DMS79 treated with DMSO at 0.1 percent for 48 hours (cell line): ENCODE data around the gene NOL3.

Experiments
- DNase-seq: peaks from one replicate; lab custom pipeline; 2025; lab: John Stamatoyannopoulos, UW

NOL3 gene

DNA sequence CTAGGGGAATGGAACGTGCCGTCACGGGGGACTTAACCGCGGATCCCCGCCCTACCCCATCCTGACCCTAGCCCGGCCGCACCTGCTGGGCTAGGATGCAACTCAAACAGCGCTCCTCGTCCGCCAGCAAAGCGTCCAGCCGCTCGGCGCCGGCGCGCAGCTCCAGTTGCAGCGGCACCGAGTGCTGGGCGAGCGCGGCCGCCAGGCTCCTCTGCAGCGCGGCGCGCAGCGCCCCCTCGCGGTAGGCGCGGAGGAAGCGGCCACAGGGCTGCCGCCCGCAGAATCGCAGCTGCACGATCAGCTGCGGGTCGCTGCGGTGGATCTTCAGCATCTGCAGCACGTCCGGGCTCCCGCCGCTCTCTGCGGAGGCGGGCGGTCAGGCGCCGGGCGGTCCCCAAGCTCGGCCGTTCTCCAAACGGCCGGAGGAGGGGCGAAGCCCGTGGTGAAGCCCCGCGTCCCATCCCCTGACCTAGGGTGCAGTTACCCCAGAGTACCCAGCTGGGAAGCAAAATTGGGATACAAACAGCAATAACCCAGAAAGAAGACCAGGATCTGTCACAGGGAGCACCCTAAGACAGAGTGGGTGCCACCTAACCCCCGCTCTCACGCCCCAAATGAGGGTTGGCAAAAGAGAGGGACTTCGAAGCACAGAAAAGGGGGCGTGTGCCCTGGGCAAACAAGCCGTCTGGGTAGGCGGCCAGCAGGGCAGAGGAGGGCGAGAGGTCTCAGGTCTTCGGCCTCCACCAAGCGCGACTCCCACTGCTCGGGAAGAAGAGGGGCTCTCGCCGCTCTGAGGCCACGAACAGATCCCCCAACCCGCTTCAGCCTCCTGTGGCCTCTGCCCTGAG is 14.8 kb upstream of the NOL3 start:
- peak; percentile 12 for DNase-seq

DNA sequence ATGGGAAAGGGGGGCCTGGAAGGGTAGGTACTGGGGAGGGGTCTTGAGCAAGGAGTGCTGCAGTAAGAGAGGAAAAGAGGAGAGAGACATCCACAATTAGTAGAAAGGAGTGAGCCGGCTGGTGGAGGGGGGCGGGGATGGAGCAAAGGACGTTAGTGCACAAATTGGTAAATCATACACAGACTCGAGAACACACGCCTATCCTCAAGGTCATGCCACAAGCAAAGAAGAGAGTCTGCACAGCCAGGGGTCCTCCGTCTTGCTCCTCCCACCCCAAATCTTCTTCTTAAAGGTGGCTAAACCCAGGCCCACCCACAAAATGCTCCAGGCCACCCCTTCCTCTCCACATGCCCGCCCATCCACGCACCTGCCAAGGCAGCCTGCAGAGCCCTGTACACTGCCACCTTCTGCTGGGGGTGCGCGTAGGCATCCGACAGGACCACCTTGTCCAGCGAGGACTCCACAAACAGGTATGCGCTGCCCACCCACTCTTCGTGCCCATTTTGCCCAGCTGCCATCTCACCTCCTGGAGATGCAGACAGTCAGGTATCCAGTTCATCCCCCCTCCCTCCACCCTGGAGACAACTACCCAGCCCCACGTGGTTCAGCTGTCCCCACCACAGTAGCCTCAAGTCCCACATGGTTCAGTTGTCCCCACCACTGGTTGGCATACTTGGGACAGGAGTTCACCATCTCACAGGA is 14.0 kb upstream of the NOL3 start:
- DNase-seq, result no peak

DNA sequence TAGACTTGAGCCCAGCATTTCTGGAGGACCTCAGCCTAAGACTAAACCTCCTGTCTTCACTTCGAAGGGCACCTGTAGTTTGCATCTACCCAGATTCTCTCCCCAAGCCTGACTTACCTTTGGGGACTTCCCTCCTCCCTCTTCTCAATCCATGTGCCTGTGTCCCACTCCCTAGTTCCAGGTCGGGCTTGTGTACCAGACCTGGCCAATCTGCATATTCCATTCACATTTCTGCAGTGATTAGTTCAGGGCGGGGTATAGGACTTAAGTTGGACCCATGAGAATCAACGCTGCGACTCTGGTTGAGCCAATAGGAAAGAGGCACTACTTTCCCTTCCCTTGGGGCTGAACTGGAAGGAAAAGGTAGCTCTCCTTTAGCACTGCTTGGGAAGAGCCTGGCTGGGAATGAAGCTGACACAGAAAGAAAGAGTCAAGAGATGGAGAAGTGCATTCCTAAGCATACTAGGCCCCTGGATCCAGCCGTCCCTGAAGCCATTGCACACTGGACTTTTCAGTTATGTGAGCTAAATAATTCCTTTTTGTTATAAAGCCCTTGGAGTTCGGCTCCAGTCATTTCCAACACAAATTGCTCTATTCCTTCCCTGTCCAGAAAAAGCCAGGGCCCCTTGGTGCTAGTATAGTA is 13.1 kb upstream of the NOL3 start:
- no peak for DNase-seq

DNA sequence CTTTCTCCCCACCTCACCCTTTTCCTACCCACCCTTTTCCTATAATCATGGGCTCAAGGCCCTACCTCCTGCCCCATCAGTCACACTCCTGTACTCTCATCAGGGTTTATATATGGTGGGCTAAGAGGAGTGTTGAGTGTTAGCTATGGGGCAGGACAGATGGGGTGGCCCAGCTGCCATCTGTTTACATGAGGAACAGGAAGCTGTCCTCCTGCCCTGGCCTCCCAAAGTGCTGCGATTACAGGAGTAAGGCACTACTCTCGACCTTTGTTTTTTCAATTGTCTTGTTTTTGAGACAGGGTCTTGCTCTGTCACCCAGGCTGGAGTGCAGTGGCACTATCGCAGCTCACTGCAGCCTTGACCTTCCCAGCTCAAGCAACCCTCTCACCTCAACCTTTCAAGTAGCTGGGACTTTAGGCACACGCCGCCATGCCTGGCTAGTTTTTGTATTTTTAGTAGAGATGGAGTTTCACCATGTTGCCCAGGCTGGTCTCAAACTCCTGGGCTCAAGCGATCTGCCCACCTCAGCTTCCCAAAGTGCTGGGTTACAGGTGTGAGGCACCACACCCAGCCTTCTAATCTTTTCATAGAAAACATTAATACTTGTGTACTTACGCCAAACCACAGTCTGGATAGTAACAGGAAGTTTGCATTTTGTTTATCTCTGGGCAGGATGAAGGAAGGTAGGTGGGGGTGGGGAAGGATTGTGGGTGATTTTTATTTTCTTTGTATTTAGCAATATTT is 12.3 kb upstream of the NOL3 start:
- DNase-seq, result no peak

DNA sequence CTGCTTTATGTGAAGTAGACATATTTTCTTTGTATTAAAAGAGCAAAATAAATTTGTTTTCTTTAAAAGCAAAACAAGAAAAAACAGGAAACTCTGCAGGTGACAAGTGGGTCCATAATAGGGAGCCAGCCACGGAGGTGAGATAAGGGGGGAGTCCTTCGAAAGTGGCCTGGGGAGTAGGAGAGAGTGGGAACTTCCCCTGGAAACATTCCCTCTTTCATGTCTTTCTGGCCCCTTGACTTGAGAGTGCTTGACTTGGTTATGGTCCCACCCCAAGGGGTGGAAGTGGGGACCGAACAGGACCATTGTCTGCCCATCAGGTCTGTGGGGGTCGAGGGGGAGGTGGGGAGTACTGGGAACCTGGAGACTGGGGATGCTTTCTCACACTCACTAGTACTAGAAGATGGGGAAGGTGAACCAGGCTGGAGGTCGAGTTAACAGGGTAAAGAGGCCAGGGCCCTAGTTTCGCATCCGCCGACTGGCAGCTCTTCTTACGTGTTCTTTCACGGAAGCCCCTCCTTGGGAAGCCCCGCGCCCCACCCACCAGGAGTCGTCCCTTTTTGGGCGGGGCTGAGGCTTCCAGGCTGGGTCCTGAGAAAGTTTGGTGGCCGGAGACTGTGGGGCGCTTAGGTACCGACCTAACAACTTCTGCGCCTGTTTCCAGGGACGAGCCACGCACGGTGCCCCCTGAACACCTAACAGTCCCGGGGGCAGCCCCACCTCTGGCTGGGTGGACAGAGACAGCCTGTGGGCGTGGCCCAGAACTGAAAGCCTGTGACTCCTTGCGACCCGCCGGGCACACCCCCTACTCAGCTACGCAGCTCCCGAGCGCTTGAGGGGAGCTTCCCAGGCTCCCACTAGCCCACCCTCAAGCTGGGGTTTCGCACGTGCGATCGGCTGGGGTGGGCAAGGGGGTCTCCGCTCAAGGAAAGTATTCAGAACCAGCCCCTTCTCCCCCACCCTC is 11.4 kb upstream of the NOL3 start:
- DNase-seq, result peak; percentile 7

DNA sequence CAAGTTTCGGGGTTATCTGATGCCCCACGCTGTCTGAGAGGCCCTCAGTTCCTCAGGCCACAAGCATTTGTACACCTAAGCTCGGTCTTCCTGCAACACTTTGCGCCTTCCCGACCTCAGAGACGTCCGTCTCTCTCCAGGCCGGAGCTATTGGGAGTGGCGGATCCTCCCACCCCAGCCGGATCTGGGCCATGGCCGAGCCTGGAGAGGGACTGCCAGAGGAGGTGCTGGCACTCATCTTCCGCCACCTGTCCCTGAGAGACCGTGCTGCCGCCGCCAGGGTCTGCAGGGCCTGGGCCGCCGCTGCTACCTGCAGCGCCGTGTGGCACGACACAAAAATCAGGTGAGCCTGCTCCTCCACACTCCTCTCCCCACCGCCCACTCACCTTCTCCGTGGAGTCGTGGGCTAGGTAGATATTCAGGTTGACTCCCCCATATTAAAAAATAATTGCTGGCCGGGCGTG is 8.7 kb upstream of the NOL3 start:
- no peak for DNase-seq

DNA sequence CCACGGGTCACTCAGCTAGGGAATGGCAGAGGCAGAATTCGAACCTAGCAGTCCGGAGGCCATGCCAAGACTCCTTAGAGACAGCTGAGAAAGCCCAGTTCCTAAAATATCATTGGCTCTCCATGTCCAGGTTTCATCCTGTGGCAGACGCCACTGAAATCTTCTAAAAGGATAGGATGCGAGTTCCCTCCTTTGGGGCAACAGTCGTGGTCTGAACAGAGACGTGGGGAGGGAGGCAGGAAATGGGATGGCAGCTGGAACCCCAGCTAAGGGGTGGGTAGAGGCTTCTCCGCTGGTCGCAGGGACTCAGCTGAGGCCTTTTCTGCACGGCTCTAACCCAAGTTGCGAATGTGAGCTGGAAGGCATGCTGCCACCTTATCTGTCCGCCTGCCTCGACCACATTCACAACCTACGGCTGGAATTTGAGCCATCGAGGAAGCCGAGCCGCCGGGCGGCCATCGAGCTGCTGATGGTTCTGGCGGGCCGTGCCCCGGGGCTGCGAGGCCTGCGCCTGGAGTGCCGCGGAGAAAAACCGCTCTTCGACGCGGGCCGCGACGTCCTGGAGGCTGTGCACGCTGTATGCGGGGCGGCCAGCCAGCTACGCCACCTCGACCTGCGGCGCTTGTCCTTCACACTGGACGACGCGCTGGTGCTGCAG is 7.7 kb upstream of the NOL3 start:
- DNase-seq, result no peak

DNA sequence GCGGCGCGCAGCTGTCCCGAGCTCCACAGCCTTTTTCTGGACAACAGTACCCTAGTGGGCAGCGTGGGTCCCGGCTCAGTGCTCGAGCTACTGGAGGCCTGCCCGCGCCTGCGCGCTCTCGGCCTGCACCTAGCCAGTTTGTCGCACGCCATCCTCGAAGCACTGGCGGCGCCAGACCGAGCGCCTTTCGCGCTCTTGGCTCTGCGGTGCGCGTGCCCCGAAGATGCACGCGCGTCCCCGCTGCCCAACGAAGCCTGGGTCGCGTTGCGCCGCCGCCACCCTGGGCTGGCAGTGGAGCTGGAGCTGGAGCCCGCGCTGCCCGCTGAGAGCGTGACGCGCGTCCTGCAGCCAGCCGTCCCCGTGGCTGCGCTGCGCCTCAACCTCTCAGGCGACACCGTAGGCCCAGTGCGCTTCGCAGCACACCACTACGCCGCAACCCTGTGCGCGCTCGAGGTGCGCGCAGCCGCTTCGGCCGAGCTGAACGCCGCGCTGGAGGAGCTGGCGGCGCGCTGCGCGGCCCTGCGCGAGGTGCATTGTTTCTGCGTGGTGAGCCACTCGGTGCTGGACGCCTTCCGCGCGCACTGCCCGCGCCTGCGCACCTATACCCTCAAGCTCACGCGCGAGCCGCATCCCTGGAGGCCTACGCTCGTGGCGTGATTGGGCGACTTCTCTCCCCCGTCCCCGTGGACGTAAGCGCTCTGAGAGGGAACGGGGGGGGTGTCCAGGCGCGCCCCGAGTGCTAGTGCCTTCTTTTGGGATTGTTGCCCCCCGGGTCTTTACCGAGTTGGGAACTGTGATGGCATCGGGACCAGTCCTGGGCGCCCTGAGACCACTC is 7.0 kb upstream of the NOL3 start:
- DNase-seq, result peak; percentile 49

DNA sequence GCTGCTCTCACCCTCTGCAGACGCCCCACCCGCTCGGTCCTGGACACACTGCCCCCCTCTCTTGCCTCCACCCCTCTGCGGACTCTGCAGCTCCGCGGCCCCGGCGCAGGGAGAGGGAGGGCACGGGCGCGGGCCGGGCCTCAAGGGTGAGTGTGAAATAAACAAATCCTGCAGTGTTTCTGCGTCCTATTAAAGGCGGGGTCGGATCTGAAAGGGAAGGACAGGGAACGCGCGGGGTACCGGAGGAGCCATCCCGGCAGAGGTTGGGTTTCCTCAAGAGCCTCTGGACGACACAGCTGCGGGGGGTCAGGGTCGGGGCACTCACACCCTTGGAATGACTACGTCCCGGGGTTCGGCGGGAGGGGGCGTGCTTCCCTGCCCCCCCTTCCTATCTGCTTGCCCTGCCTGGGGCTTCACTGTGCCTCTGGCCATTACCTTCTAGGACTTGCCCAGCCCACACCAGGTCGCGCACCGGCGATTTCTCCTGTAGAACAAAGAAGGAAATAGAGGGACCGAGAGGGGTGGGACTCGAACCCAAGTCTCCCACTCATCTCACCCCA is 6.3 kb upstream of the NOL3 start:
- DNase-seq, result no peak

DNA sequence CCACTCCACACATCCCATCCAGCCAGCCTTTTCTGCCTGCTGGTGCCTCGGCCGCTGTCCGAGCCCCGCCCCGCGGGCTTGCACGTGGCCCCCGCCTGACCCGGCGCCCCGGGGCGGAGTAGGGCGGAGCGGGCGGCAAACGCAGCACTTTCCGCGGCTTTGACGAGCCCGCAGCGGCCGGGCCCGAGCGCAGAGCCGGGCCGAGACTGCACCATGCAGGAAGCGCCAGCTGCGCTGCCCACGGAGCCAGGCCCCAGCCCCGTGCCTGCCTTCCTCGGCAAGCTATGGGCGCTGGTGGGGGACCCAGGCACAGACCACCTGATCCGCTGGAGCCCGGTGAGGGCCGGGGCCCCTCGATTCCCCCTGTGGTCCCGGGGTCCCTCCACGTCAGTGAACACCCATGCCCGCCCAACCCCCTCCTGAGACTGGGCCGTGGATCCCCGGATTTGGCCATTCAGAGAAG is 5.7 kb upstream of the NOL3 start, which contains the start of gene HSF4:
HSF4 (plus strand) TSS at position 147 of the 463 bp plus-strand sequence; CDS start at position 214, 67 bp downstream.
- DNase-seq, result no peak

DNA sequence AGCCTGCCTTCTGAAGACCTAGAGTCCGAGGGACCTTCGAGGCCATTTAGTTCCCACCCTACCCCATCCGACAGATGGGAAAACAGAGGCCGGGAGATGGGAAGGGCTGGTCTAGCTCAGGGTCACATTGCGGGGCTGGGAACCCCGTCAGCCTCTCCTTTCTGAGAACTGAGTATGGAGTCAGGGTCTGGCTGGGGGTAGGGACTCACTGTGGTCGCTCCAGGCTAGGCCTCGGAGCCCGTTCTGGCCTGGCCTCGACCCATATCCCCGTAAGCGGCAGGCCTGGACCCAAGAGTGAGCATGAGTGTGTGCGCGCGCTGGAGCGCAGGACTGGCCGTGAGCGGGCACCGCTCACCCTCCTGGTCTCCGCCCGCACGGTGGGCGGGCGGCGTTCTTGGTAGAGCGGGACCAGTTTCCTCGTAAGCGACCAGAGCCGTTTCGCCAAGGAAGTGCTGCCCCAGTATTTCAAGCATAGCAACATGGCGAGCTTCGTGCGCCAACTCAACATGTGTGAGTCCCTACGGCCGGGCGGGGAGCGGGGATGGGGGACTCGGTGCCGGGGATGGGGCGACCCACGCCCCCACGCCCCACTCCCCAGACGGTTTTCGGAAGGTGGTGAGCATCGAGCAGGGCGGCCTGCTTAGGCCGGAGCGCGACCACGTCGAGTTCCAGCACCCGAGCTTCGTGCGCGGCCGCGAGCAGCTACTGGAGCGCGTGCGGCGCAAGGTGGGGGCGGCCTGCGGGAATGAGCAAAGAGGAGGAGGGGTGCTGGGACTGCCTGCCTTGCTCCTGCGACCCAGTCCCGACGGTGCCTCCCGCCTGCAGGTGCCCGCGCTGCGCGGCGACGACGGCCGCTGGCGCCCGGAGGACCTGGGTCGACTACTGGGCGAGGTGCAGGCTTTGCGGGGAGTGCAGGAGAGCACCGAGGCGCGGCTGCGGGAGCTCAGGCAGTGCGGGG is 4.9 kb upstream of the NOL3 start:
- DNase-seq, result no peak

DNA sequence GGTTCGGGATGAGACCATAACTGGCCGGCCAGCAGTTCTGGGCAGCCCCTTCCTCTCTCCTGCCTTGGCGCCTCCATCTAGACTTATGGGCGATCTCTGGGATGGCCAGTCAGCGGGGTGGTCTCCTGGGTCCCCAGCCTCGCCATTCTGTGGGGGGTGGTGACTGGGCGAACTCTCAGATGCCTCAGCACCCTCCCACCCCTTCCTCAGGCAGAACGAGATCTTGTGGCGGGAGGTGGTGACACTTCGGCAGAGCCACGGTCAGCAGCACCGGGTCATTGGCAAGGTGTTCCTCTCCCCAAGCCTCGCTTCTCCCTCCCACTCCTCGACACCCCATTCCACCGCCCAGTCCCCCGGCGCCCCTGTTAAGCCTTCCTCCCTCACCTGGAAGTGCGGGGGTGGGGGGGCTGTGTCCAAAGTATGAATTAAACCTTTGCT is 4.2 kb upstream of the NOL3 start:
- no peak for DNase-seq

DNA sequence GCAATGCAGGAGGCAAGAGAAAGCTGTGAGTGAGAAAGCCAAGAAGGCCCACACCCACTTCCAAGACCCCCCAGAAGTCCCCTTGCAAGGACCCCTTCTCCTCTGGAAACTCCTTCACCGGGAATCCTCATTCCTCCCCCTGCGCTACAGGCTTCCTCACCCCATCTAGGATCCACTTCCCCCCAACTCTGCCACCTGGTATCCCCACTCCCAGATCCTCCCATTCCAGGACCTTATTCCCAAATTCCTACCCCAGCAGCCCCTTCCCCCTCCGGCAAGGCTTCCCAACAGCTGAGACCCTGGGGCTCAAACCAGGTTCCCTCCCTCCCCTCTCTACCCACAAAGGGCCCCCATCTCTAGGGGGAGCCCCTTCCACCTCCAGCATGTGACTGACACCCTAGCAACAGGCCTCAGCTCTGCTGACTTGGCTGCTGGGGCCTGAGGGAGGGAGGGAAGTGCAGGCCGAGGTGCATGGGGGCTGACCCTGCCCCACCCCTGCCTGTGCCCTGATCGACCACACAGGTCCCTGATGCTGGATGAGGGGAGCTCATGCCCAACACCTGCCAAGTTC is 3.7 kb upstream of the NOL3 start:
- no peak for DNase-seq

DNA sequence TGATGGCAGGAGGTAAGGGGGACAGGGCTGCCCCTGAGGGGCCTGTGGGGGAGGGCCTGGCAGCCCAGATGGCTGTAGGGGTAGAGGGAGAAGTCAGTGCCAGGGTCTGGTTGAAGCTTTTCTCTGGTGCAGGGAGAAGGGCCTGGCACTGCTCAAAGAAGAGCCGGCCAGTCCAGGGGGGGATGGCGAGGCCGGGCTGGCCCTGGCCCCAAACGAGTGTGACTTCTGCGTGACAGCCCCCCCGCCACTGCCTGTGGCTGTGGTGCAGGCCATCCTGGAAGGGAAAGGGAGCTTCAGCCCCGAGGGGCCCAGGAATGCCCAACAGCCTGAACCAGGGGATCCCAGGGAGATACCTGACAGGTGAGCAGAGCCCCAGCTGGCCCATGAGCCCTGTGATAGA is 2.8 kb upstream of the NOL3 start:
- DNase-seq, result no peak

DNA sequence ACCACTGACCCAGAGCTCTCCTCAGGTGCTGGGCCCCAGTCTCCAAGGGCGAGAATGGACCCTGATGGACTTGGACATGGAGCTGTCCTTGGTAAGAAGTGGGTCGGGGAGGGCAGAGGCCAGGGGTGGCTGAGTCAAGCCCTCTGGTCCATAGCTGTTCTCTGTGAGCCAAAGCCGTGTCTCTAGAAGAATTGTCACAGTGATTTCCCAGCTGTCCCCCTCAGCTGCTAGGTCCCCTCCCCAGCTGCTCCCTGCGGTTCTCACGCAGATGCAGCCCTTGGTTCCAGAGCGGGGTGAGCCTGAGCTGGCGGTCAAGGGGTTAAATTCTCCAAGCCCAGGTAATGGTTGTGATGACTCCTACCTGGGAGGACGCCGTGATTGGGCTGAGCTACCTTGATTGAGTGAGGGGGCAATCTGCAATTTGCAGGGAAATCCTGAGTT is 1.3 kb upstream of the NOL3 start:
- DNase-seq, result no peak

DNA sequence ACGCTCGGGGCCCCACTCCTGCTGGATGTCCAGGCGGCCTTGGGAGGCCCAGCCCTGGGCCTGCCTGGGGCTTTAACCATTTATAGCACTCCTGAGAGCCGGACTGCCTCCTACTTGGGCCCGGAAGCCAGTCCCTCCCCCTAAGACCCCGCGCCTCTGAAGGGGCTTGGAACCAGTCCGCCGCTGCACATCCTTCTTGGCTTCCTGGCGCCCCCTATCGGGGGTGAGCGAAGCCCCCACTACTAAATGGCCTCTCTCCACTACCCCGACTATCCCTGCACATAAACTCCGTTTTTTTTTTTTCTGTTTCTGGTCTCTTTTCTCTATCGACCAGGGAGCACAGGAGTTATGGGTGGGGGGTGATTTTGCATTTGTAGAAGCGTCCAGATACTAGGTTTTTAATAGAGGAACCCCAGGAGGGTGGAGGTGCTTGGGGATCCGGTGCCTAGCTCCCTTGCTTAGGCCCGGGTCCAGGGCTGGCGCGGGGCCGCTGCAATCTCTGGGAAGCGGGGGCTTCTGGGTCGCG is 633 bp upstream of the NOL3 start:
- DNase-seq, result peak; percentile 5
